A549 (cell line): Measurements from ENCODE around the gene ABCA1. TPM values are rescaled to one million over a fixed set of nuclear protein-coding genes. Genes with fewer than 3 reads are reported as not detected.

Experiments
- ATAC-seq, 2 experiments: fragments of 200-7000 bp in 1 of 2; fragments of >200 bp in 1 of 2; cut with Nextera tagmentation in 1 of 2; cut with Tn5 transposase in 1 of 2; 3 replicates each; pipeline versions ENCODE4 v1.8.0 to v1.9.1; 2018 to 2020; ENCODE audit warnings: mild to moderate bottlenecking in 1 of 2, moderate library complexity in 1 of 2
- CTCF ChIA-PET: fragments of 300-600 bp; sonication (Branson Sonifier 250); formaldehyde crosslinking; extraction: SDS; loops from one replicate; lab custom pipeline; 2021; ENCODE audit warnings: antibody characterized with exemption, inconsistent platforms; lab: Yijun Ruan, JAX
- POLR2A ChIA-PET: fragments of 350-600 bp; formaldehyde crosslinking; extraction: SDS; loops from one replicate; lab custom pipeline; 2021; ENCODE audit warnings: antibody characterized with exemption, inconsistent platforms; lab: Yijun Ruan, JAX
- DNase-seq, 2 experiments: peaks; one replicate each; pipeline versions ENCODE4 v3.0.0 to v3.0.0-alpha.2; 2011 to 2016; ENCODE audit warnings: low read depth in 1 of 2, low spot score in 1 of 2
- FAIRE-seq: peaks from 2 replicates; lab custom pipeline; 2011; peaks lifted over from hg19 to GRCh38; lab: Jason Lieb, UNC
- H3K27ac ChIP-seq, 2 experiments: fragments of >200 bp; sonication (Bioruptor Twin); formaldehyde crosslinking; 3 replicates each; pipeline ENCODE4 v1.5.1; 2016 to 2017
- H3K4me1 ChIP-seq: fragments of >200 bp; sonication (Bioruptor Twin); formaldehyde crosslinking; 3 replicates; pipeline ENCODE4 v1.6.1; 2016
- H3K4me2 ChIP-seq: fragments of >200 bp; sonication (Bioruptor Twin); formaldehyde crosslinking; 3 replicates; pipeline ENCODE4 v1.6.1; 2016
- H3K4me3 ChIP-seq: fragments of >200 bp; sonication (Bioruptor Twin); formaldehyde crosslinking; 3 replicates; pipeline ENCODE4 v1.5.1; 2016
- H3K9me3 ChIP-seq: fragments of >200 bp; sonication (Bioruptor Twin); formaldehyde crosslinking; 3 replicates; pipeline ENCODE4 v1.6.1; 2016
- ATOH8 ChIP-seq: fragments of 250-450 bp; sonication (Bioruptor Pico); IDR thresholded peaks from 2 replicates; pipeline ENCODE4 v1.5.0; 2020; ENCODE audit warnings: low read depth, mild to moderate bottlenecking, moderate library complexity
- BCL3 ChIP-seq: fragments of >200 bp; sonication (Bioruptor Twin); formaldehyde crosslinking; IDR thresholded peaks from 3 replicates; pipeline ENCODE4 v1.6.1; 2016
- EHF ChIP-seq: fragments of 250-450 bp; sonication (Bioruptor Pico); IDR thresholded peaks from 2 replicates; pipeline ENCODE4 v1.5.0; 2020; ENCODE audit warnings: mild to moderate bottlenecking
- FOSB ChIP-seq: fragments of 250-450 bp; sonication (Bioruptor Pico); IDR thresholded peaks from 2 replicates; pipeline ENCODE4 v1.5.0; 2020; ENCODE audit warnings: mild to moderate bottlenecking, moderate library complexity
- FOSL2 ChIP-seq, 2 experiments: fragments of 450-650 bp in 1 of 2; fragments of >200 bp in 1 of 2; sonication (Bioruptor Twin) in 1 of 2; formaldehyde crosslinking; IDR thresholded peaks; 2 replicates each; pipeline versions ENCODE4 v1.5.0 to v1.6.1; 2016 to 2020; ENCODE audit warnings: mild to moderate bottlenecking in 1 of 2, moderate library complexity in 1 of 2
- FOXS1 ChIP-seq: fragments of 250-450 bp; sonication (Bioruptor Pico); IDR thresholded peaks from 2 replicates; pipeline ENCODE4 v1.5.0; 2020; ENCODE audit warnings: mild to moderate bottlenecking, moderate library complexity
- HEYL ChIP-seq: fragments of 250-450 bp; sonication (Bioruptor Pico); IDR thresholded peaks from 2 replicates; pipeline ENCODE4 v1.8.0; 2021; ENCODE audit warnings: mild to moderate bottlenecking, moderate library complexity
- HMGXB4 ChIP-seq: fragments of 250-450 bp; sonication (Bioruptor Pico); IDR thresholded peaks from 2 replicates; pipeline ENCODE4 v1.5.0; 2021; ENCODE audit warnings: mild to moderate bottlenecking, moderate library complexity, borderline replicate concordance
- JUN ChIP-seq, 2 experiments: fragments of >200 bp; sonication (Bioruptor Twin); formaldehyde crosslinking; IDR thresholded peaks; 2 replicates in 1 of 2; 3 replicates in 1 of 2; pipeline ENCODE4 v1.6.1; 2016 to 2017
- JUNB ChIP-seq: fragments of >200 bp; sonication (Bioruptor Twin); formaldehyde crosslinking; IDR thresholded peaks from 2 replicates; pipeline ENCODE4 v1.6.1; 2016
- NFE2L2 ChIP-seq: fragments of 150-350 bp; conservative IDR thresholded peaks from 2 replicates; pipeline ENCODE4 v1.6.1; 2014; ENCODE audit warnings: low read length
- PBX3 ChIP-seq: IDR thresholded peaks from 2 replicates; pipeline ENCODE4 v1.6.1; 2012
- PHF8 ChIP-seq: fragments of 200-600 bp; sonication (generic); IDR thresholded peaks from 2 replicates; pipeline ENCODE4 v1.6.1; 2016; ENCODE audit warnings: low read depth, mild to moderate bottlenecking, antibody characterized with exemption, moderate library complexity, borderline replicate concordance
- RARB ChIP-seq: fragments of 250-450 bp; sonication (Bioruptor Pico); IDR thresholded peaks from 2 replicates; pipeline ENCODE4 v1.8.0; 2021; ENCODE audit warnings: mild to moderate bottlenecking, moderate library complexity
- RNF2 ChIP-seq: fragments of 200-600 bp; sonication (generic); IDR thresholded peaks from 2 replicates; pipeline ENCODE4 v1.6.1; 2016; ENCODE audit warnings: low read depth, mild to moderate bottlenecking, antibody characterized with exemption, moderate library complexity, borderline replicate concordance
- TP53 ChIP-seq: fragments of 250-450 bp; sonication (Bioruptor Pico); IDR thresholded peaks from 2 replicates; pipeline ENCODE4 v1.5.0; 2021; ENCODE audit warnings: mild to moderate bottlenecking, moderate library complexity
- USF2 ChIP-seq: fragments of 450-650 bp; IDR thresholded peaks from 2 replicates; pipeline ENCODE4 v1.6.1; 2014; ENCODE audit warnings: antibody characterized with exemption
- ZC3H11A ChIP-seq: fragments of 450-650 bp; IDR thresholded peaks from 2 replicates; pipeline ENCODE4 v1.6.1; 2014; ENCODE audit warnings: antibody characterized with exemption, mild to moderate bottlenecking
- WGBS: methylation state at CpG from one replicate; pipeline ENCODE4 v1.1.6; 2017; ENCODE audit errors: missing lambda C conversion rate; 5-methylcytosine and 5-hydroxymethylcytosine counted together
- polyA plus RNA-seq, 4 experiments: library from polyadenylated mRNA; depleted of rRNA in 3 of 4; stranded (reverse); fragments of >200 nt; fragmentation: RNase III in 1 of 4; extraction: RNeasy Plus Mini Kit Qiagen cat#74134 plus additional on column Dnase treatment in 1 of 4; gene quantifications; 2 replicates in 3 of 4; 3 replicates in 1 of 4; pipeline ENCODE4 v1.2.3, GENCODE V29; 2011 to 2017

ABCA1 gene
- polyA plus RNA-seq, 2 of the 4 experiments (the other 2 are of a cell fraction): 3.6 to 12.0 TPM

- ATAC-seq: no peak
- WGBS: 86% methylated on average over 3 of the region's 3 CpGs
- no peak overlapping the region for H3K4me3 ChIP-seq
- no peak for FAIRE-seq
- no peak overlapping the region for H3K4me2 ChIP-seq
- peaks cover 13% of the 10 kb centered on the region; the same call in 2 of the 3 replicates for H3K4me1 ChIP-seq
- POLR2A ChIA-PET: interaction anchor here (1.2 to 2.5 kb wide), 2 partner anchors 47 to 323 kb away, joined by 4 to 9 read pairs; partner anchors contain the start of gene SLC44A1
- CTCF ChIA-PET: interaction anchor here (1.0 to 6.7 kb wide), 10 partner anchors 10 to 494 kb away, joined by 3 to 59 read pairs (median 4); no protein-coding TSS in a partner anchor
- H3K9me3 ChIP-seq: no peaks in the 10 kb centered on the region
- no peak for DNase-seq
- TF ChIP-seq FOSB: no peak
- TF ChIP-seq FOSL2 (IDR thresholded peaks at IDR 0.05): no peak
- TF ChIP-seq FOSL2 (CRISPR knock-in tag; IDR thresholded peaks at IDR 0.05): no peak
- no peak for TF ChIP-seq JUNB
- TF ChIP-seq RNF2: no peak
- no peak for TF ChIP-seq PHF8
- TF ChIP-seq USF2: no peak
- no peak for TF ChIP-seq PBX3
- TF ChIP-seq EHF: no peak
- TF ChIP-seq TP53: no peak
- no peak for TF ChIP-seq HMGXB4 (CRISPR knock-in tag)
- TF ChIP-seq HEYL (CRISPR knock-in tag): no peak
- H3K27ac ChIP-seq: no peak overlapping the region
Measured at GRCh38 chr9:104921067-104921741, 6.8 kb downstream of the ABCA1 start.

GRCh38 chr9:104915753-104916152 lies 12.2 kb downstream of the ABCA1 start:
- Histone ChIP-seq H3K27ac (no peak overlapping the region), H3K4me1 (peaks cover 33% of the 10 kb centered on the region), H3K4me2 (no peak overlapping the region), H3K9me3 (no peaks in the 10 kb centered on the region), H3K4me3 (no peak overlapping the region)
- ChIA-PET POLR2A (no interaction called here), CTCF (no interaction called here)
- FAIRE-seq: no peak
- no peak for TF ChIP-seq ATOH8
- 80% methylated on average over 3 of the region's 3 CpGs for WGBS
- no peak for DNase-seq
- ATAC-seq: no peak

- FAIRE-seq (no peak), ATAC-seq (no peak), DNase-seq (no peak)
- 90% methylated on average over 7 of the region's 7 CpGs for WGBS
- Histone ChIP-seq H3K4me1 (peaks cover 38% of the 10 kb centered on the region), H3K9me3 (no peaks in the 10 kb centered on the region), H3K4me2 (no peak overlapping the region), H3K27ac (no peak overlapping the region), H3K4me3 (no peak overlapping the region)
- TF ChIP-seq ZC3H11A (no peak), RARB (CRISPR knock-in tag) (no peak), NFE2L2 (no peak), BCL3 (no peak), FOXS1 (CRISPR knock-in tag) (no peak), JUN (IDR thresholded peaks at IDR 0.05) (no peak)
- CTCF ChIA-PET: interaction anchor here (1.1 to 1.2 kb wide), 2 partner anchors 162 to 244 kb away, joined by 3 to 5 read pairs; no protein-coding TSS in a partner anchor
- POLR2A ChIA-PET: no interaction called here
Measured at GRCh38 chr9:104915049-104915448, 12.9 kb downstream of the ABCA1 start.
